Endothelial cell of umbilical vein (primary cell): ENCODE measurements around the gene OR11H7. TPM values are rescaled to one million over a fixed set of nuclear protein-coding genes. Genes with fewer than 3 reads are reported as not detected.
"Not testable (repeated sequence)": the region's sequence is repeated elsewhere in the genome, so short reads cannot be mapped to it uniquely, and the experiment has no call there.

ENCODE experiments used
- BruUV-seq: library from RNA; stranded (reverse); fragments of 400-500 nt; replicated peaks from 2 replicates; lab custom pipeline; 2021; lab: Mats Ljungman, UMichigan
- CTCF ChIA-PET: fragments of 300-600, 350-600 bp; sonication (Branson Sonifier 250); formaldehyde crosslinking; loops from one replicate; lab custom pipeline; 2021; ENCODE audit warnings: antibody characterized with exemption, inconsistent platforms; lab: Charles Lee
- POLR2A ChIA-PET: fragments of 300-600, 350-600 bp; sonication (Branson Sonifier 250); formaldehyde crosslinking; loops from one replicate; lab custom pipeline; 2021; ENCODE audit warnings: antibody characterized with exemption, inconsistent platforms; lab: Charles Lee
- DNase-seq: peaks from one replicate; pipeline ENCODE4 v3.0.0-alpha.2; 2011; ENCODE audit warnings: low read depth, low spot score
- FAIRE-seq: peaks from 2 replicates; lab custom pipeline; 2011; peaks lifted over from hg19 to GRCh38; lab: Jason Lieb, UNC
- H2AFZ ChIP-seq: 2 replicates; pipeline ENCODE4 v1.6.0; 2012; ENCODE audit warnings: low read depth, low read length, control low read depth, inconsistent platforms
- H3K27ac ChIP-seq: 2 replicates; pipeline ENCODE4 v1.5.1; 2011; ENCODE audit warnings: low read depth, mild to moderate bottlenecking, control low read depth, low read length, moderate library complexity; ENCODE audit not compliant: insufficient read depth
- H3K27me3 ChIP-seq, 2 experiments: 2 replicates each; pipeline versions ENCODE4 v1.6.0 to v1.6.1; 2011; ENCODE audit warnings: low read length in 2 of 2, mixed read lengths in 1 of 2; ENCODE audit not compliant: control insufficient read depth in 2 of 2, insufficient read depth in 2 of 2
- H3K36me3 ChIP-seq, 2 experiments: 2 replicates in 1 of 2; 3 replicates in 1 of 2; pipeline ENCODE4 v1.5.1; 2011; ENCODE audit warnings: low read length in 2 of 2, mild to moderate bottlenecking in 1 of 2, moderate library complexity in 1 of 2; ENCODE audit not compliant: control insufficient read depth in 2 of 2, insufficient read depth in 2 of 2; ENCODE audit errors: extremely low read depth in 1 of 2
- H3K4me1 ChIP-seq: 3 replicates; pipeline ENCODE4 v1.5.1; 2011; ENCODE audit warnings: mild to moderate bottlenecking, low read length; ENCODE audit not compliant: control insufficient read depth, insufficient read depth; ENCODE audit errors: extremely low read depth
- H3K4me2 ChIP-seq: 2 replicates; pipeline ENCODE4 v1.6.1; 2011; ENCODE audit warnings: low read length, control low read depth, mixed read lengths; ENCODE audit not compliant: insufficient read depth
- H3K4me3 ChIP-seq, 3 experiments: fragments of 200-600 bp in 1 of 3; sonication (generic), shearing (Covaris generic) in 1 of 3; replicated peaks in 1 of 3; 2 replicates each; pipeline ENCODE4 v1.5.1; 2011 to 2016; ENCODE audit warnings: control low read depth in 3 of 3, low read length in 3 of 3, mild to moderate bottlenecking in 2 of 3, inconsistent platforms in 1 of 3, low read depth in 1 of 3, moderate library complexity in 1 of 3; ENCODE audit not compliant: insufficient read depth in 1 of 3
- H3K79me2 ChIP-seq: 2 replicates; pipeline ENCODE4 v1.6.0; 2012; ENCODE audit warnings: low read length, inconsistent platforms; ENCODE audit not compliant: control insufficient read depth, insufficient read depth
- H3K9ac ChIP-seq: replicated peaks from 2 replicates; pipeline ENCODE3; 2011; ENCODE audit warnings: low read length, control low read depth; ENCODE audit not compliant: insufficient read depth; ENCODE audit errors: extremely low read depth
- H3K9me1 ChIP-seq: replicated peaks from 3 replicates; pipeline ENCODE4 v1.6.0; 2011; ENCODE audit warnings: mild to moderate bottlenecking, low read length; ENCODE audit not compliant: control insufficient read depth, insufficient read depth; ENCODE audit errors: extremely low read depth
- H3K9me3 ChIP-seq: replicated peaks from 2 replicates; pipeline ENCODE4 v1.5.1; 2012; ENCODE audit warnings: low read length, inconsistent platforms; ENCODE audit not compliant: control insufficient read depth, insufficient read depth
- H4K20me1 ChIP-seq: replicated peaks from 2 replicates; pipeline ENCODE3; 2011; ENCODE audit warnings: mild to moderate bottlenecking, low read length; ENCODE audit not compliant: control insufficient read depth, insufficient read depth; ENCODE audit errors: extremely low read depth
- EZH2 ChIP-seq: IDR thresholded peaks from 2 replicates; pipeline ENCODE4 v1.6.1; 2012; ENCODE audit warnings: borderline replicate concordance, low read depth, mild to moderate bottlenecking, moderate library complexity, low read length, inconsistent platforms; ENCODE audit not compliant: severe bottlenecking
- FOS ChIP-seq: IDR thresholded peaks from 2 replicates; pipeline ENCODE4 v1.6.1; 2011; ENCODE audit warnings: mild to moderate bottlenecking, low read length, moderate library complexity, borderline replicate concordance; ENCODE audit not compliant: insufficient read depth
- GATA2 ChIP-seq: IDR thresholded peaks from 2 replicates; pipeline ENCODE4 v1.7.0; 2011; ENCODE audit warnings: low read depth, mild to moderate bottlenecking, moderate library complexity, mixed read lengths, low read length; ENCODE audit not compliant: insufficient read length, insufficient read depth
- JUN ChIP-seq: IDR thresholded peaks from 2 replicates; pipeline ENCODE4 v1.6.1; 2011; ENCODE audit warnings: borderline replicate concordance, low read depth; ENCODE audit not compliant: insufficient read length, insufficient read depth
- MYC ChIP-seq: IDR thresholded peaks from one replicate; pipeline ENCODE4 v1.6.1; 2011; ENCODE audit warnings: mild to moderate bottlenecking, low read depth, low read length
- POLR2A ChIP-seq: IDR thresholded peaks from 2 replicates; pipeline ENCODE4 v1.6.1; 2012; ENCODE audit warnings: low read depth, mild to moderate bottlenecking, control low read depth, low read length
- POLR2AphosphoS5 ChIP-seq: IDR thresholded peaks from 2 replicates; pipeline ENCODE4 v1.6.1; 2012; ENCODE audit warnings: low read depth, mild to moderate bottlenecking, control low read depth, low read length, moderate library complexity; ENCODE audit not compliant: insufficient read depth
- dilution Hi-C: fragments of 300-500 bp; cut with MboI; formaldehyde crosslinking; loops from one replicate; pipeline ENCODE4 v1.15.0; 2019; ENCODE audit warnings: low sequenced_read_pairs; ENCODE audit not compliant: extremely low pct_ligation_motif_present
- intact Hi-C: fragments of 100-400 bp; cut with micrococcal nuclease; formaldehyde crosslinking; loops from one replicate; pipeline ENCODE4 v1.10.0; 2022
- polyA plus RNA-seq, 4 experiments: library from polyadenylated mRNA; depleted of rRNA in 3 of 4; stranded (reverse) in 3 of 4; unstranded in 1 of 4; fragments of >200 nt; gene quantifications; 2 replicates each; pipeline versions ENCODE4 v1.2.1 to v1.2.3, GENCODE V29; 2011 to 2012; ENCODE audit warnings: missing spikeins in 1 of 4
- total RNA-seq: library from RNA; stranded (reverse); gene quantifications from 2 replicates; pipeline ENCODE4 v1.2.3, GENCODE V29; 2021
- TF ChIP-seq, protein P1 (sequence below), 2 donors: IDR thresholded peaks; 1 replicate in 1 of 2; 2 replicates in 1 of 2; pipeline ENCODE4 v1.5.1; 2011; ENCODE audit warnings: low read length in 2 of 2, mild to moderate bottlenecking in 2 of 2, moderate library complexity in 2 of 2, control low read depth in 1 of 2, inconsistent platforms in 1 of 2, low read depth in 1 of 2; ENCODE audit not compliant: insufficient read depth in 1 of 2; ENCODE audit errors: extremely low read depth in 1 of 2
- TF ChIP-seq, protein P2 (sequence below): IDR thresholded peaks from 2 replicates; pipeline ENCODE4 v1.6.1; 2011; ENCODE audit not compliant: insufficient read depth, insufficient read length

Gene OR11H7
- total and polyA plus RNA-seq, 2 donors (not counting 3 experiments of a cell fraction or from before 2014, with no cell fraction given), result not detected

DNA sequence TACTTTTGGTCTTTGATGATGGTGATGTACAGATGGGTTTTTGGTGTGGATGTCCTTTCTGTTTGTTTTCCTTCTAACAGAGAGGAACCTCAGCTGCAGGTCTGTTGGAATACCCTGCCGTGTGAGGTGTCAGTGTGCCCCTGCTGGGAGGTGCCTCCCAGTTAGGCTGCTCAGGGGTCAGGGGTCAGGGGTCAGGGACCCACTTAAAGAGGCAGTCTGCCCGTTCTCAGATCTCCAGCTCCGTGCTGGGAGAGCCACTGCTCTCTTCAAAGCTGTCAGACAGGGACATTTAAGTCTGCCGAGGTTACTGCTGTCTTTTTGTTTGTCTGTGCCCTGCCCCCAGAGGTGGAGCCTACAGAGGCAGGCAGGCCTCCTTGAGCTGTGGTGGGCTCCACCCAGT is 6.6 kb downstream of the OR11H7 start:
- intact Hi-C loops, CTCF ChIA-PET, H4K20me1 ChIP-seq, H3K9ac ChIP-seq, dilution Hi-C loops, H3K27ac ChIP-seq, H3K36me3 ChIP-seq, DNase-seq, H3K9me3 ChIP-seq, H3K79me2 ChIP-seq, H3K4me1 ChIP-seq, FAIRE-seq, H3K27me3 ChIP-seq, H3K4me3 ChIP-seq, H3K9me1 ChIP-seq, H2AFZ ChIP-seq, BruUV-seq, H3K4me2 ChIP-seq, POLR2A ChIA-PET: not testable (repeated sequence)

DNA sequence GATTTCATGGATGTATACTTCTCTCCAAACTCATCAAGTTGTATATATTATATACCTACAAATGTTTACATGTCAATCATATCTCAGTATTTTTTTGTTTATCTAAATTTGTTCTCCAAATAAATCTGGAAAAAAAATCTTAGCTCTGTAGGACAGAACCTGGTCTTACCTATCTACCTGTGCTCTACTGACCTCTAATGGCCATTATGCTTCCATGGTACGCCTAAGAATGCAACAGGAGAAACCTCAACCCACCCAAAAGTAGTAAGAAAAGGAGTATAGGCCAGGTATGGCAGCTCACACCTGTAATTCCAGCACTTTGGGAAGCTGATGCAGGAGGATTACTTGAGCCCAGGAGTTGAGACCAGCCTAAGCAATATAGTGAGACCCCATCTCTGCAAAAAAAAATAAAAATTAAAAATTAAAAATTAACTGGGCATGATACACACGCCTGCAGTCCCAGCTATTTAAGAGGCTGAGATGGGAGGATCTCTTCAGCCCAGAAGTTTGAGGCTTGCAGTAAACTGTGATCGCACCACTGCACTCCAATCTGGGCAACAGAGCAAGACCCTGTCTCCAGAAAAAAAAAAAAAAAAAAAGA is 19.0 kb downstream of the OR11H7 start:
- no TSS peak for BruUV-seq
- Histone ChIP-seq H3K4me1 (no peaks in the 10 kb centered on the region), H2AFZ (no peak overlapping the region), H3K9ac (no peak overlapping the region), H3K9me3 (peaks cover 2% of the 10 kb centered on the region), H3K4me2 (no peak overlapping the region), H3K36me3 (no peaks in the 10 kb centered on the region), H4K20me1 (no peaks in the 10 kb centered on the region), H3K27ac (no peak overlapping the region), H3K79me2 (no peaks in the 10 kb centered on the region), H3K4me3 (no peak overlapping the region), H3K9me1 (no peaks in the 10 kb centered on the region), H3K27me3 (no peaks in the 10 kb centered on the region)
- no peak for DNase-seq
- no peak for FAIRE-seq
- dilution Hi-C loops (no loop called here), intact Hi-C loops (no loop called here)
- CTCF ChIA-PET, result no interaction called here
- TF ChIP-seq POLR2A (no peak), FOS (no peak), POLR2AphosphoS5 (no peak), EZH2 (no peak), GATA2 (no peak), MYC (no peak), JUN (no peak)
- TF ChIP-seq, protein P1, sequence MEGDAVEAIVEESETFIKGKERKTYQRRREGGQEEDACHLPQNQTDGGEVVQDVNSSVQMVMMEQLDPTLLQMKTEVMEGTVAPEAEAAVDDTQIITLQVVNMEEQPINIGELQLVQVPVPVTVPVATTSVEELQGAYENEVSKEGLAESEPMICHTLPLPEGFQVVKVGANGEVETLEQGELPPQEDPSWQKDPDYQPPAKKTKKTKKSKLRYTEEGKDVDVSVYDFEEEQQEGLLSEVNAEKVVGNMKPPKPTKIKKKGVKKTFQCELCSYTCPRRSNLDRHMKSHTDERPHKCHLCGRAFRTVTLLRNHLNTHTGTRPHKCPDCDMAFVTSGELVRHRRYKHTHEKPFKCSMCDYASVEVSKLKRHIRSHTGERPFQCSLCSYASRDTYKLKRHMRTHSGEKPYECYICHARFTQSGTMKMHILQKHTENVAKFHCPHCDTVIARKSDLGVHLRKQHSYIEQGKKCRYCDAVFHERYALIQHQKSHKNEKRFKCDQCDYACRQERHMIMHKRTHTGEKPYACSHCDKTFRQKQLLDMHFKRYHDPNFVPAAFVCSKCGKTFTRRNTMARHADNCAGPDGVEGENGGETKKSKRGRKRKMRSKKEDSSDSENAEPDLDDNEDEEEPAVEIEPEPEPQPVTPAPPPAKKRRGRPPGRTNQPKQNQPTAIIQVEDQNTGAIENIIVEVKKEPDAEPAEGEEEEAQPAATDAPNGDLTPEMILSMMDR (IDR thresholded peaks at IDR 0.05; ENCODE audit: extremely low read depth in 1 of 2, insufficient read depth in 1 of 2, low read depth in 1 of 2, low read length in 2 of 2), result no peak
- TF ChIP-seq, protein P2, sequence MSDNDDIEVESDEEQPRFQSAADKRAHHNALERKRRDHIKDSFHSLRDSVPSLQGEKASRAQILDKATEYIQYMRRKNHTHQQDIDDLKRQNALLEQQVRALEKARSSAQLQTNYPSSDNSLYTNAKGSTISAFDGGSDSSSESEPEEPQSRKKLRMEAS, result no peak
- POLR2A ChIA-PET, result no interaction called here
